COLO668 (cell line): Measurements from ENCODE around the gene LIMA1.
A peak's percentile ranks its signal among the peaks of the same experiment; 100 is the strongest.
"Not testable (repeated sequence)": the region's sequence is repeated elsewhere in the genome, so short reads cannot be mapped to it uniquely, and the experiment has no call there.

Experiments used
- DNase-seq: peaks from one replicate; lab custom pipeline; 2025; ENCODE audit not compliant: unreplicated experiment; lab: John Stamatoyannopoulos, UW

The LIMA1 gene

GRCh38 chr12:50249464-50250182 is 33.7 kb downstream of the LIMA1 start:
- DNase-seq: no peak

- no peak for DNase-seq
These were observed 34.4 kb downstream of the LIMA1 start for GRCh38 chr12:50248883-50249282.

- no peak for DNase-seq
These were observed 34.9 kb downstream of the LIMA1 start for GRCh38 chr12:50248411-50248810.

- DNase-seq: not testable (repeated sequence)
These were observed 35.7 kb downstream of the LIMA1 start for GRCh38 chr12:50247665-50248064.

GRCh38 chr12:50246873-50247612 is 36.3 kb downstream of the LIMA1 start:
- DNase-seq: no peak

- DNase-seq: no peak
These were observed 37.0 kb downstream of the LIMA1 start for GRCh38 chr12:50246197-50246865.

GRCh38 chr12:50243507-50243906 is 39.8 kb downstream of the LIMA1 start:
- DNase-seq: no peak

- no peak for DNase-seq
These were observed 40.5 kb downstream of the LIMA1 start for GRCh38 chr12:50242751-50243191.

GRCh38 chr12:50241178-50241577 is 42.1 kb downstream of the LIMA1 start:
- no peak for DNase-seq

- DNase-seq: no peak
These were observed 42.6 kb downstream of the LIMA1 start for GRCh38 chr12:50240792-50241114.

GRCh38 chr12:50240096-50240791 is 43.1 kb downstream of the LIMA1 start:
- DNase-seq: no peak

GRCh38 chr12:50239355-50239891 is 43.9 kb downstream of the LIMA1 start:
- DNase-seq: no peak

- DNase-seq: no peak
These were observed 49.0 kb downstream of the LIMA1 start for GRCh38 chr12:50234347-50234746.

- no peak for DNase-seq
These were observed 50.5 kb downstream of the LIMA1 start for GRCh38 chr12:50232771-50233209.

GRCh38 chr12:50232206-50232605 is 51.1 kb downstream of the LIMA1 start:
- DNase-seq: no peak

GRCh38 chr12:50231346-50231745 is 52.0 kb downstream of the LIMA1 start:
- DNase-seq: no peak

- no peak for DNase-seq
These were observed 53.1 kb downstream of the LIMA1 start for GRCh38 chr12:50230217-50230616.

GRCh38 chr12:50224026-50224692 is 59.2 kb downstream of the LIMA1 start:
- peak; percentile 63 for DNase-seq

- peak; percentile 16 for DNase-seq
These were observed 61.0 kb downstream of the LIMA1 start for GRCh38 chr12:50222275-50222783.
